ENCODE measurements around the gene ANKRD16.

DNA sequence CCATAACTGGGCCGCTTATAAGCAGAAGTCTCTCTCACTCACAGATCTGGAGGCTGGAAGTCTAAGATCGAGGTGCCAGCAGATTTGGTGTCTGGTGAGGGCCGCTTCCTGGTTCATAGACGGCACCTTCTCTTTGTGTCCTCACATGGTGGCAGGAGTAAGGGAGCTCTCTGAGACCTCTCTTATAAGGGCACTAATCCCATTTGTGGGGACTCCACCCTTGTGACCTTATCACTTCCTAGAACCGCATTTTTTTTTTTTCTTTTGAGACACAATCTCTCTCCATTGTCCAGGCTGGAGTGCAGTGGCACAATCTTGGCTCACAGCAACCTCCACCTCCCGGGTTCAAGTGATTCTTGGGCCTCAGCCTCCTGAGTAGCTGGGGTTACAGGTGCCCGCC, 8.5 kb upstream of the ANKRD16 start:
- TF ChIP-seq, protein P1, sequence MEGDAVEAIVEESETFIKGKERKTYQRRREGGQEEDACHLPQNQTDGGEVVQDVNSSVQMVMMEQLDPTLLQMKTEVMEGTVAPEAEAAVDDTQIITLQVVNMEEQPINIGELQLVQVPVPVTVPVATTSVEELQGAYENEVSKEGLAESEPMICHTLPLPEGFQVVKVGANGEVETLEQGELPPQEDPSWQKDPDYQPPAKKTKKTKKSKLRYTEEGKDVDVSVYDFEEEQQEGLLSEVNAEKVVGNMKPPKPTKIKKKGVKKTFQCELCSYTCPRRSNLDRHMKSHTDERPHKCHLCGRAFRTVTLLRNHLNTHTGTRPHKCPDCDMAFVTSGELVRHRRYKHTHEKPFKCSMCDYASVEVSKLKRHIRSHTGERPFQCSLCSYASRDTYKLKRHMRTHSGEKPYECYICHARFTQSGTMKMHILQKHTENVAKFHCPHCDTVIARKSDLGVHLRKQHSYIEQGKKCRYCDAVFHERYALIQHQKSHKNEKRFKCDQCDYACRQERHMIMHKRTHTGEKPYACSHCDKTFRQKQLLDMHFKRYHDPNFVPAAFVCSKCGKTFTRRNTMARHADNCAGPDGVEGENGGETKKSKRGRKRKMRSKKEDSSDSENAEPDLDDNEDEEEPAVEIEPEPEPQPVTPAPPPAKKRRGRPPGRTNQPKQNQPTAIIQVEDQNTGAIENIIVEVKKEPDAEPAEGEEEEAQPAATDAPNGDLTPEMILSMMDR (IDR thresholded peaks at IDR 0.05), result no peak
- no peak for TF ChIP-seq ZFX (IDR thresholded peaks at IDR 0.05; ENCODE audit: borderline replicate concordance)
